ENCODE data around the gene OR8B12. TPM values are rescaled to one million over a fixed set of nuclear protein-coding genes. Genes with fewer than 3 reads are reported as not detected.

The OR8B12 gene
- polyA plus RNA-seq, 2 of the 4 experiments (the other 2 are of a cell fraction), result not detected

GRCh38 chr11:124493016-124493655 is 50.3 kb downstream of the OR8B12 start (continued):
- TF ChIP-seq SMC3 (IDR thresholded peaks at IDR 0.05), result no peak

Small RNAs within 50 kb of the gene (small RNA-seq; reads per million reads assigned to genes)
- 0 reads per million in 6 experiments for gene OR8A3P

Other genes with a start within 250 kb of the OR8B12 start
- gene OR8D1, start 229.7 kb downstream of the OR8B12 start, polyA plus RNA-seq (2011; rRNA removed), result not detected in 2 replicates
- gene OR8D1, start 229.7 kb downstream of the OR8B12 start, polyA plus RNA-seq (2017; fragmentation: RNase III; extraction: RNeasy Plus Mini Kit Qiagen cat#74134 plus additional on column Dnase treatment), result not detected in 3 replicates
- not detected in 2 replicates for gene OR8D2, start 223.5 kb downstream of the OR8B12 start, polyA plus RNA-seq (2011; rRNA removed)
- not detected in 3 replicates for gene OR8D2, start 223.5 kb downstream of the OR8B12 start, polyA plus RNA-seq (2017; fragmentation: RNase III; extraction: RNeasy Plus Mini Kit Qiagen cat#74134 plus additional on column Dnase treatment)
- gene OR8B2, start 159.2 kb downstream of the OR8B12 start, polyA plus RNA-seq (2011; rRNA removed), result not detected in 2 replicates
- gene OR8B2, start 159.2 kb downstream of the OR8B12 start, polyA plus RNA-seq (2017; fragmentation: RNase III; extraction: RNeasy Plus Mini Kit Qiagen cat#74134 plus additional on column Dnase treatment), result not detected in 3 replicates
- not detected in 2 replicates for gene OR8B3, start 144.6 kb downstream of the OR8B12 start, polyA plus RNA-seq (2011; rRNA removed)
- not detected in 3 replicates for gene OR8B3, start 144.6 kb downstream of the OR8B12 start, polyA plus RNA-seq (2017; fragmentation: RNase III; extraction: RNeasy Plus Mini Kit Qiagen cat#74134 plus additional on column Dnase treatment)
- gene OR8B4, start 118.8 kb downstream of the OR8B12 start, polyA plus RNA-seq (2011; rRNA removed), result not detected in 2 replicates
- not detected in 3 replicates for gene OR8B4, start 118.8 kb downstream of the OR8B12 start, polyA plus RNA-seq (2017; fragmentation: RNase III; extraction: RNeasy Plus Mini Kit Qiagen cat#74134 plus additional on column Dnase treatment)
- gene OR8B8, start 98.0 kb downstream of the OR8B12 start, polyA plus RNA-seq (2011; rRNA removed), result not detected in 2 replicates
- not detected in 3 replicates for gene OR8B8, start 98.0 kb downstream of the OR8B12 start, polyA plus RNA-seq (2017; fragmentation: RNase III; extraction: RNeasy Plus Mini Kit Qiagen cat#74134 plus additional on column Dnase treatment)
- gene OR8A1, start 26.3 kb upstream of the OR8B12 start, polyA plus RNA-seq (2011; rRNA removed), result not detected in 2 replicates
- not detected in 3 replicates for gene OR8A1, start 26.3 kb upstream of the OR8B12 start, polyA plus RNA-seq (2017; fragmentation: RNase III; extraction: RNeasy Plus Mini Kit Qiagen cat#74134 plus additional on column Dnase treatment)
- gene PANX3, start 67.8 kb upstream of the OR8B12 start, polyA plus RNA-seq (2011; rRNA removed), result not detected in 2 replicates
- not detected in 3 replicates for gene PANX3, start 67.8 kb upstream of the OR8B12 start, polyA plus RNA-seq (2017; fragmentation: RNase III; extraction: RNeasy Plus Mini Kit Qiagen cat#74134 plus additional on column Dnase treatment)
- 29.2 and 37.4 TPM in 2 replicates for gene TBRG1, start 79.2 kb upstream of the OR8B12 start, polyA plus RNA-seq (2011; rRNA removed)
- gene TBRG1, start 79.2 kb upstream of the OR8B12 start, polyA plus RNA-seq (2017; fragmentation: RNase III; extraction: RNeasy Plus Mini Kit Qiagen cat#74134 plus additional on column Dnase treatment), result 13.0 to 13.8 TPM (median 13.6 TPM) in 3 replicates
- 23.2 and 28.5 TPM in 2 replicates for gene SIAE, start 130.1 kb upstream of the OR8B12 start, polyA plus RNA-seq (2011; rRNA removed)
- gene SIAE, start 130.1 kb upstream of the OR8B12 start, polyA plus RNA-seq (2017; fragmentation: RNase III; extraction: RNeasy Plus Mini Kit Qiagen cat#74134 plus additional on column Dnase treatment), result 10.3 to 12.6 TPM (median 10.4 TPM) in 3 replicates
- gene SPA17, start 130.2 kb upstream of the OR8B12 start, polyA plus RNA-seq (2011; rRNA removed), result 15.8 and 23.8 TPM in 2 replicates
- 27.1 to 36.6 TPM (median 27.3 TPM) in 3 replicates for gene SPA17, start 130.2 kb upstream of the OR8B12 start, polyA plus RNA-seq (2017; fragmentation: RNase III; extraction: RNeasy Plus Mini Kit Qiagen cat#74134 plus additional on column Dnase treatment)
- 1.2 and 1.6 TPM in 2 replicates for gene NRGN, start 196.3 kb upstream of the OR8B12 start, polyA plus RNA-seq (2011; rRNA removed)
- 3.3 to 3.5 TPM (median 3.4 TPM) in 3 replicates for gene NRGN, start 196.3 kb upstream of the OR8B12 start, polyA plus RNA-seq (2017; fragmentation: RNase III; extraction: RNeasy Plus Mini Kit Qiagen cat#74134 plus additional on column Dnase treatment)
- gene VSIG2, start 208.6 kb upstream of the OR8B12 start, polyA plus RNA-seq (2011; rRNA removed), result not detected in 2 replicates
- not detected in 3 replicates for gene VSIG2, start 208.6 kb upstream of the OR8B12 start, polyA plus RNA-seq (2017; fragmentation: RNase III; extraction: RNeasy Plus Mini Kit Qiagen cat#74134 plus additional on column Dnase treatment)
- 11.7 and 14.5 TPM in 2 replicates for gene ESAM, start 218.6 kb upstream of the OR8B12 start, polyA plus RNA-seq (2011; rRNA removed)
- 6.2 to 9.1 TPM (median 6.8 TPM) in 3 replicates for gene ESAM, start 218.6 kb upstream of the OR8B12 start, polyA plus RNA-seq (2017; fragmentation: RNase III; extraction: RNeasy Plus Mini Kit Qiagen cat#74134 plus additional on column Dnase treatment)

Data from A549 (cell line).